Activated CD4-positive, alpha-beta T cell treated with anti-CD3 and anti-CD28 coated beads for 48 hours (primary cell): ENCODE data around the gene PCBP3.
"Not testable (repeated sequence)": the region's sequence is repeated elsewhere in the genome, so short reads cannot be mapped to it uniquely, and the experiment has no call there.

Experiments
- DNase-seq: peaks from one replicate; pipeline ENCODE4 v3.0.0-alpha.2; 2020

The PCBP3 gene

GRCh38 chr21:45974073-45975019 is 330.8 kb downstream of the PCBP3 start:
- peak; percentile 39 for DNase-seq

- DNase-seq = no peak
These were observed 331.6 kb downstream of the PCBP3 start for GRCh38 chr21:45975020-45975666.

- not testable (repeated sequence) for DNase-seq
These were observed 332.3 kb downstream of the PCBP3 start for GRCh38 chr21:45975667-45976409.

GRCh38 chr21:45976701-45977311 is 333.3 kb downstream of the PCBP3 start:
- DNase-seq = no peak

GRCh38 chr21:45977396-45977795 is 333.9 kb downstream of the PCBP3 start:
- no peak for DNase-seq

GRCh38 chr21:45979141-45979631 is 335.7 kb downstream of the PCBP3 start:
- no peak for DNase-seq

- no peak for DNase-seq
These were observed 336.1 kb downstream of the PCBP3 start for GRCh38 chr21:45979651-45980050.

- DNase-seq = no peak
These were observed 336.7 kb downstream of the PCBP3 start for GRCh38 chr21:45980271-45980670.

GRCh38 chr21:45980697-45981096 is 337.2 kb downstream of the PCBP3 start:
- DNase-seq = no peak

- DNase-seq = peak; percentile 63
These were observed 337.9 kb downstream of the PCBP3 start, which contains the start of gene COL6A1 for GRCh38 chr21:45981151-45982091. TSS of gene COL6A1 (plus strand) at chr21:45981770. CDS start at chr21:45981851, 81 bp downstream.

- no peak for DNase-seq
These were observed 338.7 kb downstream of the PCBP3 start for GRCh38 chr21:45982092-45982757.

GRCh38 chr21:45982758-45983648 is 339.5 kb downstream of the PCBP3 start:
- no peak for DNase-seq

- DNase-seq = no peak
These were observed 340.1 kb downstream of the PCBP3 start for GRCh38 chr21:45983649-45983965.

GRCh38 chr21:45983981-45984551 is 340.5 kb downstream of the PCBP3 start:
- no peak for DNase-seq

- DNase-seq = no peak
These were observed 341.1 kb downstream of the PCBP3 start for GRCh38 chr21:45984584-45985095.

- peak; percentile 2 for DNase-seq
These were observed 342.2 kb downstream of the PCBP3 start for GRCh38 chr21:45985471-45986315.

GRCh38 chr21:45986316-45987051 is 343.0 kb downstream of the PCBP3 start:
- no peak for DNase-seq
